HG02759 (cell line): Measurements from ENCODE around the gene COL6A1.
"Not testable (repeated sequence)": the region's sequence is repeated elsewhere in the genome, so short reads cannot be mapped to it uniquely, and the experiment has no call there.

Source experiments
- ATAC-seq: cut with Tn5 transposase; IDR thresholded peaks from one replicate; pipeline ENCODE4 v1.9.1; 2021; ENCODE audit warnings: mild to moderate bottlenecking, moderate library complexity; ENCODE audit not compliant: unreplicated experiment

COL6A1 gene

DNA sequence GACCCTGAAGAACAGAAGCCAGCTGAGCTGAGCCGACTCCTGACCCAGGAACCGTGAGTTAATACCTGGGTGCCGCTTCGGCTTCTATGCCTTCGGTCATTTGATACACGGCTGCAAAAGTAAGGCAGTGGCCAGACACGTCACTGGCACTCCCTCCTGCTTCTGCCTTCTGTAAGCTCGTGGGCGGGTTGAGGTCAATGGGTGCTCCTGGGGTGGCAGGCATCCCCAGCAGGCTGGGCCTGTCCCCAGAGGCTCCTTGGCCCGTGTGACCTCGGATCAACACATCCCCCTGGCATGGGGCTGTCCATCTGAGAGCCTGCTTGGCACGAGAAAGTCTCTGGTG lies 35.7 kb upstream of the COL6A1 start:
- no peak for ATAC-seq

DNA sequence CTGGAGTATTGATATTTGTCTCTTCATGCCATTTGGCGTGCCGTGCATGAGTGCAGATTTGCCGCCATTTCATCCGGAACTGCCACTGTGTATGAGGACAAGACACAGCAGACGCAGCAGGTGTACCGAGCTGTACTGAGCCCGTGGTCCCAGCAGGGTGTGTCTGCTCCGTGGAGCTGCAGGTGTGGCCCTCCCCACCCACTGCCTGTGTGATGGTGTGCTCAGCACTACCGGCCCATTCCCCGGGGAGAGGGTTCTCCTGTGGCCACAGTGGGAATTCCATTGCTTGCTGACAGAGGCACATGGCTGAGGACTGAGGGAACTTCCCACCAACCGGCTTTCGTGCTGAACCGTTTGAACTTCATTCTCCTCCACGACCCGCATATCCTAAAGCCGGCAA lies 34.3 kb upstream of the COL6A1 start:
- ATAC-seq = no peak

DNA sequence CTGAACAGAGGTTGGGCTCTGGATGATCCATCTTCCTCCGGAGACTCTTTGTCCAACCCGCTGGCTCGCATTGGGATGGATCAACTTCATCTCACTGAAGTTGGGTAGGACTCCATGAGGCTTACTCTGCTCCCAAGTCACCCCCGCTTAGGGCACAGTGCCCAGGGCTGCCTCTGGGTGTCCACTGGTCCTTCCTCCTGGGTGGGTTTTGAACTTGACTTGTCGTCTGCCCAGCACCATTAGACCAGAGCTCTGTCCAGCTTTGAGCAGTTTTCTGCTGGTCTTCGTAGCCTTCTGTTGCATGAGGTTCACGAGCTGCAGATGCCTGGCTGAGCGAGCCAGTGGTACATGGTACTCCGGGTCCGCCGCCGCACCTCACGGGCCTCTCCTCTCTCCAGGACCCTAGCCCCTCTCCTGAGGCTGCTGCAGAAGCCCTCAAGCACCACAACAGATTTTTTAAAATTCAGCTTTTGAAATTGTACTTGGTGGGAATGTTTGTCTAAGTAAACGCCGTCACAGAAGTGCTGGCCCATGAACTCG lies 33.8 kb upstream of the COL6A1 start:
- no peak for ATAC-seq

DNA sequence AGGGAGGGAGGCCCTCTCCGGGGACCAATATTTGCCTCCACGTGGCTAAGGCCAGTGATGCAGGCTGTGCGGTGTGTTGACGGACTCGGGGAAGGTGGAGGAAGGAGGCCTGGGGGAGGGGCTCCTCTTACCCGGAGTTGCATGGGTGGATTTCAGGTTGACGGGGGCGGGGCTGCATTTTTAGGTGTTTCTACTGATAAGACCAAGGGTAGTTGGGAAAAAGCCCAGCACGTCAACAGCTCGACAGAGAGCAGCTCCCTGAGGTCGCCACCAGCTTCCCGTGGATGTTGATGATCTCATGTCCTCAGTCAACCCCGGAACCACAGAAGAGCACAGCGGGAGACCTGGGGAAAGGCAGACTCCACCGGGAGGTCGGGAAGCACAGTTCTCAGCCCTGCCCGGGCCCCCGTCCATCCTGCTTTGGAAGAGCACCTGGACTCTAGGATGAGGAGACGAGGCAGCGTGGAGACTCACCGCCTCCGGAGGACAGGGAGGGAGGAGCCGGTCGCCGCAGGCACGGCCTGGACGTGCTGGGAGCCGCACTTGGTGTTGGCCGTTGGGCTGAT lies 32.9 kb upstream of the COL6A1 start:
- ATAC-seq = no peak

DNA sequence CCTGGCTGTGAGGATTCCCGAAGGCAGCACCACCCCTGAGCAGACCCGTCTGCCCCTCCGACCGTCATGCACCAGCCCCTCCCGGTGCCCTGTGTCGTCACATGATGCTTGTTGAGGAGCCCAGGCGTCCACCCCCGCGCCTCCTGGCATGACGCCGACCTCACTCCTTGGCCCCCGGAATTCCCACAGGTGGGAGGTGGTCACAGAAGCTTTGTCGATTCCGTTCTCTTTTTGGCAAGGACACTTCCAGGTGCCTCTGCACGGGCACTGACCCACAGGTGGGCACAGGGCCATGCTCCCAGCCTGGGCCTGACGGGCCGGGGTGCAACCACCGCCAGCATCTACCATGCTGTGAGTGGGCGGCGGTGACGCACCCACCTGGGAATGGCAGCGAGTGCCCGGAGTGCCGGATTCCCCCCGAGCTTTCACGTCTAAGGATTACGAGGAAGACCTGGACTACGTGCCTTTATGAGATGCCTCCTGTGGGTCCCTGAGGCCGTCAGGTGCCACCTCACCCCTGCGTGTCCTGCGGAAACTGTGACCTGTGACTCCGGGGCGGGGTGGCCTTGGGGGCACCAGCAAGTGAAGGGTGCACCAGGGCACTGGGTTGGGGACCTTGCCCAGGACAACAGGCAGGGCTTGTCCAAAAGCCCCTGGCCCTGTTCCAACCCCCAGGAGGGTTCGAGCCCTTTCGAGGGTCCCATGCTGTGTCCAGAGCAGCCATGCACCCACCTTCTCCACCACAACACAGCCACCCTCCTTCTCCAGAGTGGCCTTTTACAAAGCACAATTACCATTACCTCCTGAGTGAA lies 31.4 kb upstream of the COL6A1 start:
- ATAC-seq = no peak

DNA sequence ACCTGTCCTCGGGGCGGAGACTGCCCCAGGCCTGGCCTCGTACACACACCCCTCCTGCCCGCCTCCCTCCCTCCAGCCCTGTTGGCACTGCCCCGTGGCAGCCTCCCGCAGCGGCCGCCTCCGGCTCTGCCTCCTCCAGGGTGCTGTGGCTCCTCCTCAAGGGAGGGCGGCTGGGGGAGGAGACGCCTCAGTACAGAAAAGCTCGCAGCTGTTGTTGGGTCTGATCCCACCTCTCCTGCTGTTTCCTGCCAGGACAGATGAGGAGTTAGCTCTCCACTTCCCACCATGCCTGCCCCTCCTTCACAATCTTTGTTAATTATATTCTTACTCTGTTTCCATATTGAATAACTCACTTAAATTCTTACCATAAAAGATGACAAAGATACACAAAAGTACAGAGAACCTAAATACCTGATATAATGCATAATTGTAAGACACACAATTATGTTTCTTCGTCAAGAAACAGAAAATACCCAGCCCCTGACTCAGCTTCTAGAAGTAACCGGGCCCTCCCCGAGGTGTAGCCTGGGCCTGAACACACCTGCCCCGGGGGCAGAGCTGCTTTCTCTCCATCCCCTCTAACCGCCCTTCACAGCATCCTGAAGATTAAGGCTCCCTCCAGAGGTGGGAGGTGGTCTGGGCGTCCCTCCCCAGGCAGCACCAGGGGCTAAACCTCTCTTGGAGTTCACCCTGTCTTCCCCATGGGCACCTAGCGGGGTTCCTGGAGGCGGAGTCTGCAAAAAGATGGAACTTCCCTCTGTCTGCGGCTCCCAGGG lies 30.6 kb upstream of the COL6A1 start:
- ATAC-seq = no peak

DNA sequence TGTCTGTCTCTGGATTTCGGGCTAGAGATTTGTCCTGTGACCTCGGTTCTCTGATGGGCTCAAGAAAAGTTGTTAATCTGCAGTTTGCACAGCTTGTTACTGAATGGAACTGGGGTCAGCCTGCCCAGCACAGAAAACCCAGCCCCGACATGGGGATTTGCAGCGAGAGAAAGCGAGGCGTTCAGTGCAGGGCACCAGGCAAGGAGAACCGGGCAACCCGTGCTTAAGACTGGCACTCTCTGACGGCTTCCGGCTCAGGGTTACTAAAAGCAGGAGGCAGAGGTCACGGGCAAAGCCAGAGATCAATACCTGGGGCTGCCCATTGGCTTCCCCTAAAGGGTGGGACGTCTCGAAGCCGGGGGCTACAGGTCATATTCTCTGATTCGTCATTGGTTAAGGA lies 29.9 kb upstream of the COL6A1 start:
- ATAC-seq = no peak

DNA sequence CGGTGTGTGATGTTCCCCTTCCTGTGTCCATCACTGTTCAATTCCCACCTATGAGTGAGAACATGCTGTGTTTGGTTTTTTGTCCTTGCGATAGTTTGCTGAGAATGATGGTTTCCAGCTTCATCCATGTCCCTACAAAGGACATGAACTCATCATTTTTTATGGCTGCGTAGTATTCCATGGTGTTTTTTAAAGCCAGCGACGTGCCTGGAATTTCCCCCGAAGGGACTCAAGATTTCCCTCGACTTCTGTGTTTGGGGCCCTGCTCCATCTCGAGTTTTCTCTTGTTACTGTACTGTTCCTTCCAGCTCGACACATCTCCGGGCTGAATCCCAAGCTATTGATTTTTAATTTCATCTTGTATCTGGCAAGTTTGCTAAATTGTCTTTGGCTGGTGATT lies 29.0 kb upstream of the COL6A1 start:
- ATAC-seq = not testable (repeated sequence)

DNA sequence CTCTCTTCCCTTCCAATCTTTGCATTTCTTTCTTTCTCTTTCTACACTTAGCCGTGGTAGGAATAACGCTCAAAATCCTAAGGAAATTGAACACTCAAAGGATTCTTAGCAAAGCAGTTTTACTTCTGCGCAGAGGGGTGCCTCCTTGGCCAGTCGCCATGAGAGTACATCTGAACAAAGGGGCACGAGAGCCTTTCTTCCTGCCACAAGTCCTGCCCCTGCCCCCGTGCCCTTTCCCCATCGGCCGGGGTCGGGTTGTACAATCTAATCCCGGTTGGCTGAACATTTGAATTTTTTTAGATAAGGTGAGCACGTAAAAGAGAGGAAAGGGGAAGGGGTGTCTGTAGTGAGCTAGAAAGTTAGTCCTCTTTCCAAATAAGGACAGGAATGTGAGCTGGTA lies 28.6 kb upstream of the COL6A1 start:
- ATAC-seq = no peak

DNA sequence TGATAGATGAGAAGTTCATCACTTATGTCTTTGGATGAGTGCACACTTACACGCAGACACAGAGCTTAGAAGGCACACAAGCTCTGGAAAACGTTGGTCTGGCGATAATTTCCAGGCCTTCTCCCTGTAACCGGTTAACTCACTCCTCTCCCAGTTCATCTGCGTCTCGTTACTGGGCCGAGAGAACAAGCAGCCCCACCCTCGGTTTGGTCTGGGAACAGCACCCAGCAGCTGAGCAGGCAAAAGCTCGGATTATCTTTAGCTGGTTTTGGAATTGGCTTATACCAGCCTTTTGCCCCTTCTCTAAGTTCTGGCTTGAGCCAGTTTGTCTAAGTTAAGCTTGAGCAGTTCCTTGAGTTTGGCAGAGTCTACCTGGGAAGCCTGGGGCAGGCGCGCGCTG lies 27.3 kb upstream of the COL6A1 start:
- no peak for ATAC-seq

DNA sequence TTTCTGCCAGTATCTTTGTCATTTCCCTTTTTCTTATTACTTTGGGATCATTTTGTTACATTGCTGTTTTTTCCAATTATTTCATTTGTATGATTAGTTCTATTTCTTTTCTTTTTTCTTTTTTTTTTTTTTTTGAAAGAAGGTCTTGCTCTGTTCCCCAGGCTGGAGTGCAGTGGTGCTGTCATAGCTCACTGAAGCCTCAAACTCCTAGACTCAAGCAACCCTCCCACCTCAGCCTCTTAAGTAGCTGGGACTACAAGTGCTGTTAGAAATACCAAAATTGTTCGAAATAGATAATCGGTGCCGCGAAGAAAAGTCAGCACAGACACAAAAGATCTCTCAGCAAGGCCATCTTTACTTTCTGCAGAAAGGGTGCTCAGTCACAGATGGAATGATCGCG lies 26.6 kb upstream of the COL6A1 start:
- no peak for ATAC-seq

DNA sequence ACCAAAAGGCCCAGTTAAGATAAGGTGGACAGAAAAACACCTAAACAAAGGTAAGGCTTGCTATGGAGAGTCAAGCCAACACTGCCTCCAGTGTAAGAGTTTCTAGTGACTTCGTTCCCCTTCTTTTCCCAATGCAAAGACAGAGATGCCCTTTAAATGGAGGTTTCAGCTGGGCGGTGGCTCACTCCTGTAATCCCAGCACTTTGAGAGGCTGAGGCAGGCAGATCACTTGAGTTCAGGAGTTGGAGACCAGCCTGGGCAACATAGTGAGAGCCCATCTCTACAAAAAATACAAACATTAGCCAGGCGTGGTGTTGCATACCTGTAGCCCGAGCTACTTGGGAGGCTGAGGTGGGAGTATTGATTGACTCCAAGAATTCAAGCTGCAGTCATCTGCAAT lies 24.0 kb upstream of the COL6A1 start:
- no peak for ATAC-seq

DNA sequence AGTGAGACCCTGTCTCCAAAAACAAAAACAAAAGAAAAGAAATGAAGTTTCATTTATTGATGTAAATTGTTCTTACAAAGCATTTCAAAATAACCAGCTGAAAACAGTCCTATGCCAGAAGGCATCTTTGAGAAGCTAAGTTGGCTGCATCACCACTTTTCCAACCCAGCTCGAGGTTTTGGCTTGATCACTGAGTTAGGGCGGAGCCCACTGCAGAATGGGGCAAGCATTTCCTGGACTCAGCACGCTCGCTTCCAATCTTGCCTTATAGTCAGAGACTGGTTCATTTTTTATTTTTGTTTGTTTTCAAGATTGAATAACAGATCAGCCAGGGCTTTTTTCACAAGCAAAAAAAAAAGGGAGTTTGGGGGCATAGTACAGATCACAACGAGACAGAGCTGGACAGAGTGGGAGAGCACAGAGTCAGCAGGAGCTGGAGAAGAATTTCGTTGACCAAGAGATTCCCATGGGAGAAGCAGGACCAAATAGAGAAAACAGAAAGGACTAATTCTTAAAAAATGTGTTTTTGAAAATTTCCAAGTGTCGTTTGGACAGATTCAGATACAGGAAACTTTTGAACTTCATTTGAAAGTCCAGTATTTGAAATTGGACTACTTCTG lies 23.5 kb upstream of the COL6A1 start:
- no peak for ATAC-seq

DNA sequence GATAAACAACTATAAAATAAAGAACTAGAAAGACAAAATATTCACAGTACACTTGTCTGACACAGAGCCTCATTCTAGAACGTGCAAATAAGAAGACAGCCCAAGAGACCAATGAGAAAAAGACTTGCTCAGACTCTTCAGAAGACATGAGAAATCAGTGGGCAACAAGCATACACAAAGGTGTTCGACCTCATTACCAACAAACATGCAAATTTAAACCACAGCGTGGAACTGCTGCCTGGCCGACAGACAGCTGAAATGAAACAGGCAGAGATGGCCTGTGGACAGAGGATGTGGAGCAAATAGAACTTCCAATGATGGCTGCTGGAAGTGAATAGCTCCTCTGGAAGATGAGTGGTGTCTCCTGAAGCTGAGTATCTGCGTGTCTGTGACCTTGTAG lies 22.4 kb upstream of the COL6A1 start:
- ATAC-seq = no peak

DNA sequence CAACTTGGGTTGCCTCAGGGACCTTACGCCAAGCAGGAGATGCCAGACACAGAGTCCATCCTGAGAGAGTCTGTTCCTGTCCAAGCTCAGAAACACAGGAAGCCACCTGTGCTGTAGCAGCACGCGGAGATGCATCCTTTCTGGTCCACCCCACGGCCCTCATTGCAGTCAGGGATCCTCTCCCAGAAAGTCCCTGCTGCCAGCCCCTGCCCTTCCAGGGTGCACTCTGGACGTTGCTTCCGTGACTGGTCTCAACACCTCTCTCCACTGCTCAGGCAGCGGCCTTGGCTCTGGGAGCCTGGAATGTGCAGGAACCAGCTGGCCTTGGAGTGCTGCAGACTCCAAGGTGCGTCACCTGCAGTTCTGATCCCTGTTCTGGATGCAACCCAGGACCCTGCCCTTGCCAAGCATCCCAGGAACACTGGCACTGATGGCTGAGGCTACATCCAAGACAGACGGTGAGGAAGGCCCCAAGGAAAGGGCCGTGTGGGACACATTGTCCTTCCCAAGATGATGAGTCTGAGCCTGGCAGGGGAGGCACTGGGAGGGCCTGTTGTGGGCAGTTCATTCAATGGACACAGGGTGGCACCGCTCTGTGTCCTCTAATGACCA lies 21.7 kb upstream of the COL6A1 start:
- ATAC-seq = no peak

DNA sequence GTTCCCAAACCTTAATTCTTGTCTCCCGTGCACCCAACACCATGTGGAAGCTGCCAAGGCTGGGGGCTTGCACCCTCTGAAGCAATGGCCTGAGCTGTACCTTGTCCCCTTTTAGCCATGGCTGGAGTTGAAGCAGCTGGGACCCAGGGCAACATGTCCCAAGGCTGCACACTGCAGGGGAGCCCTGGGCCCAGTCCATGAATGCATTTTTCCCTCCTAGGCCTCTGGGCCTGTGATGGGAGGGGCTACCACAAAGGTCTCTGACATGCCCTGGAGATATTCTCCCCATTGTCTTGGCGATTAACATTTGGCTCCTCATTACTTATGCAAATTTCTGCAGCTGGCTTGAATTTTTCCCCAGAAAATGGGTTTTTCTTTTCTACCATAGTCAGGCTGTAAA lies 20.2 kb upstream of the COL6A1 start:
- ATAC-seq = not testable (repeated sequence)

DNA sequence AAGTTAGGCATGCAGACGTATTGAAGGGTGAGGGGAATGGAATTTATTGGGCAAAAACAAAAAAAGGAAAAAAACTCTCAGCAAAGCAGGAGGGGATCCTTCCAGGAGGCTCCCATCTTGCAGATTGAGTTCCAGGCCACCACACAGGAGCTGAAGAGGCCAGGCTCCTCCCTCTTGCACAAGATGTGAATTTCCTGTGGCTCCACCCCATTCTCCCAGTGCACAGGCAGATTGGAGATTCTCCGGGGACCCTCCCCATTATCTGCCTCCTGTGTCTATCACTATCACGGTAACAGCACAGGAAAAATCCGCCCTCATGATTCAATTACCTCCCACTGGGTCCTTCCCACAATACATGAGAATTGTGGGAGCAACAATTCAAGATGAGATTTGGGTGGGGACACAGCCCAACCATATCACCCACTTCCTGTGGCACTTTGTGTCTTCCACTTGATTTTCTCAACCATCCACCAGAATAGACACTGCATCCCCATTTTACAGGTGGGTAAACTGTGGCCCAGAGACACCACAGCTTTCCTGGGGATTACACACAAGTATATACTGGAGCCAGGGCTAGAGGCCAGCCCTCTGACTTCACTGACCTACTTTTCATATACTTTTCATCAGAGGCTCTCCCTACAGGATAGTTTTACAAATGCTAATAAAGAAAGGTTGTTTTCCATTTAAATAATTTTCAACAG lies 18.9 kb upstream of the COL6A1 start:
- ATAC-seq = no peak

DNA sequence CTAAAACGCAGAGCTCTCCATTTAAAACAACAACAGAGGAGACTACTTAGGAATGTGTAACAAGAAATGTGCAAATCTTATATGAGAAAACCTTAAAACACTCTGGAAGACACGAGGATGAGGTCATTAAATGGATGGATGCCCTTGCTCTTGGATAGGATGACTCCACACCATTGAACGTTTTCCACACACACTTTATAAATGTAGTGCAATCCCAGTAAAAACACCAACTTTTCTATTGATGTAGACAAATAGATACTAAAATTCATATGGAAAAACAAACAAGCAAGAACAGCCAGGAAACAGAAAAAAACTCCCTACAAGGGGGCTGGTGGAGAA lies 18.4 kb upstream of the COL6A1 start:
- no peak for ATAC-seq

DNA sequence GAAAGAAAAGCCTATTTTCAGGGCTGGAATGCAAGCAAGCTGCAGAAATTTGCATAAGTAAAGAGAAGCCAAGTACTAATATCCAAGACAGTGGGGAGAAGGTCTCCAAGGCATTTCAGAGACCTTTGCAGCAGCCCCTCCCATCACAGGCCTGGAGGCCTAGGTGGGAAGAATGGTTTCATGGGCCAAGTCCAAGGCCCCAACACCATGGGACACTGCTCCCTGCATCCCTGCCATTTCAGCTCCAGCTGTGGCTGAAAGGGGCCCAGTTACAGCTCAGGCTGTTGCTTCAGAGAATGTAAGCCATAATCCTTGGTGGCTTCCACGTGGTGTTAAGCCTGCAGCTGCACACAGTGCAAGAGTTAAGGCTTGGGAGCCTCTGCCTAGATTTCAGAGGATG lies 16.9 kb upstream of the COL6A1 start:
- no peak for ATAC-seq

DNA sequence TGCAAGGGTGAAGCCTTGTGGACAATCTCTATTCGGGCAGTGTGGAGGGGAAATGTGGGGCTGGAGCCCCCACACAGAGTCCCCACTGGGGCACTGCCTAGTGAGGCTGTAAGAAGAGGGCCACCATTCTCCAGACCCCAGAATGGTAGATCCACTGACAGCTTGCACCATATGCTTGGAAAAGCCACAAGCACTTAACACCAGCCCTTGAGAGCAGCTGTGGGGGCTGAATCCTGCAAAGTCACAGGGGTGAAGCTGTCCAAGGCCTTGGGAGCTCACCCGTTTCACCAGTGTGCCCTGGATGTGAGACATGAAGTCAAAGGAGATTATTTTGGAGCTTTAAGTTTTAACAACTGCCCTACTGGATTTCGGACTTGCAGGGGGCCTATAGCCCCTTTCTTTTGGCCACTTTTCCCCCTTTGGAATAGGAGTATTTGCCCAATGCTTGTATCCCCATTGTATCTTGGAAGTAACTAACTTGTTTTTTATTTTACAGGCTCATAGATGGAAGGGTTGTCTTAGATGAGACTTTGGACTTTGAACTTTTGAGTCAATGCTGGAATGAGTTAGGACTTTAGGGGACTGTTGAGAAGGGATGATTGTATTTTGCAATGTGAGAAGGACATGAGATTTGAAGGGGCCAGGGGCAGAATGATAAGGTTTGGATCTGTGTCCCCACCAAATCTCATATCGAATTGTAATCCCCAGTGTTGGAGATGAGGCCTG lies 16.3 kb upstream of the COL6A1 start:
- no peak for ATAC-seq
